ENCODE measurements around the gene NOMO2. TPM values are rescaled to one million over a fixed set of nuclear protein-coding genes. Genes with fewer than 3 reads are reported as not detected.
"Not testable (repeated sequence)": the region's sequence is repeated elsewhere in the genome, so short reads cannot be mapped to it uniquely, and the experiment has no call there.

The NOMO2 gene
- total RNA-seq, 4 donors from 2014 or later, result 51.8 to 140 (median 117) TPM

GRCh38 chr16:18592982-18593381, 31.1 kb upstream of the NOMO2 start:
- not testable (repeated sequence) for ATAC-seq

GRCh38 chr16:18591908-18592307, 30.0 kb upstream of the NOMO2 start:
- H3K9me3 ChIP-seq; H3K4me3 ChIP-seq; in situ Hi-C loops (cut with MboI; ENCODE audit: low sequenced_read_pairs in 4 of 4); intact Hi-C loops (cut with DNase I; ENCODE audit: low total_unique reads); H3K27me3 ChIP-seq; DNase-seq; H3K4me1 ChIP-seq; H3K27ac ChIP-seq; ATAC-seq; H3K36me3 ChIP-seq: not testable (repeated sequence)

More at GRCh38 chr16:18592982-18593381, 31.1 kb upstream of the NOMO2 start:
- H3K36me3 ChIP-seq; in situ Hi-C loops (cut with MboI; ENCODE audit: low sequenced_read_pairs in 4 of 4); H3K9me3 ChIP-seq; H3K4me1 ChIP-seq; DNase-seq; H3K27ac ChIP-seq; H3K27me3 ChIP-seq; intact Hi-C loops (cut with DNase I; ENCODE audit: low total_unique reads); H3K4me3 ChIP-seq: not testable (repeated sequence)

GRCh38 chr16:18591441-18591840, 29.5 kb upstream of the NOMO2 start:
- intact Hi-C loops (cut with DNase I; ENCODE audit: low total_unique reads); H3K4me1 ChIP-seq; ATAC-seq; in situ Hi-C loops (cut with MboI; ENCODE audit: low sequenced_read_pairs in 4 of 4); H3K27ac ChIP-seq; H3K27me3 ChIP-seq; H3K36me3 ChIP-seq; DNase-seq; H3K4me3 ChIP-seq; H3K9me3 ChIP-seq: not testable (repeated sequence)

- H3K4me3 ChIP-seq; H3K27me3 ChIP-seq; H3K36me3 ChIP-seq; DNase-seq; H3K4me1 ChIP-seq; intact Hi-C loops (cut with DNase I; ENCODE audit: low total_unique reads); H3K27ac ChIP-seq; ATAC-seq; H3K9me3 ChIP-seq; in situ Hi-C loops (cut with MboI; ENCODE audit: low sequenced_read_pairs in 4 of 4): not testable (repeated sequence)
Measured at GRCh38 chr16:18589806-18590205, 27.9 kb upstream of the NOMO2 start.

GRCh38 chr16:18586560-18587540, 25.0 kb upstream of the NOMO2 start:
- intact Hi-C loops (cut with DNase I; ENCODE audit: low total_unique reads); in situ Hi-C loops (cut with MboI; ENCODE audit: low sequenced_read_pairs in 4 of 4); H3K4me3 ChIP-seq; H3K36me3 ChIP-seq; DNase-seq; H3K9me3 ChIP-seq; H3K4me1 ChIP-seq; ATAC-seq; H3K27me3 ChIP-seq; H3K27ac ChIP-seq: not testable (repeated sequence)

- intact Hi-C loops (cut with DNase I; ENCODE audit: low total_unique reads); H3K4me3 ChIP-seq; H3K9me3 ChIP-seq; H3K27ac ChIP-seq; ATAC-seq; H3K4me1 ChIP-seq; DNase-seq; in situ Hi-C loops (cut with MboI; ENCODE audit: low sequenced_read_pairs in 4 of 4); H3K36me3 ChIP-seq; H3K27me3 ChIP-seq: not testable (repeated sequence)
Measured at GRCh38 chr16:18585789-18586188, 23.9 kb upstream of the NOMO2 start.

GRCh38 chr16:18582902-18583301, 21.0 kb upstream of the NOMO2 start:
- Histone ChIP-seq H3K4me3 (no peak overlapping the region), H3K36me3 (no peaks in the 10 kb centered on the region), H3K4me1 (no peaks in the 10 kb centered on the region), H3K27me3 (no peaks in the 10 kb centered on the region), H3K9me3 (no peaks in the 10 kb centered on the region), H3K27ac (no peak overlapping the region)
- in situ Hi-C loops (cut with MboI; ENCODE audit: low sequenced_read_pairs in 4 of 4), result no loop called here
- no peak for ATAC-seq
- intact Hi-C loops (cut with DNase I; ENCODE audit: low total_unique reads), result no loop called here
- no peak for DNase-seq
- TF ChIP-seq POLR2A (IDR thresholded peaks at IDR 0.05) (no peak), CTCF (IDR thresholded peaks at IDR 0.05 in 4 of 5, conservative IDR thresholded peaks at IDR 0.05 in 1 of 5) (no peak)

- in situ Hi-C loops (cut with MboI; ENCODE audit: low sequenced_read_pairs in 4 of 4); H3K36me3 ChIP-seq; H3K9me3 ChIP-seq; H3K4me1 ChIP-seq; H3K4me3 ChIP-seq; H3K27me3 ChIP-seq; intact Hi-C loops (cut with DNase I; ENCODE audit: low total_unique reads); DNase-seq; H3K27ac ChIP-seq: not testable (repeated sequence)
- peak in 1 of 2 donors; percentile 64 for ATAC-seq
Measured at GRCh38 chr16:18580396-18580795, 18.5 kb upstream of the NOMO2 start.

GRCh38 chr16:18579261-18579660, 17.4 kb upstream of the NOMO2 start:
- H3K36me3 ChIP-seq; H3K9me3 ChIP-seq; H3K4me1 ChIP-seq; ATAC-seq; intact Hi-C loops (cut with DNase I; ENCODE audit: low total_unique reads); H3K27me3 ChIP-seq; H3K4me3 ChIP-seq; DNase-seq; in situ Hi-C loops (cut with MboI; ENCODE audit: low sequenced_read_pairs in 4 of 4); H3K27ac ChIP-seq: not testable (repeated sequence)

GRCh38 chr16:18577942-18578341, 16.0 kb upstream of the NOMO2 start:
- H3K4me1 ChIP-seq; in situ Hi-C loops (cut with MboI; ENCODE audit: low sequenced_read_pairs in 4 of 4); DNase-seq; H3K27ac ChIP-seq; H3K27me3 ChIP-seq; H3K36me3 ChIP-seq; intact Hi-C loops (cut with DNase I; ENCODE audit: low total_unique reads); H3K4me3 ChIP-seq; ATAC-seq; H3K9me3 ChIP-seq: not testable (repeated sequence)

- in situ Hi-C loops (cut with MboI; ENCODE audit: low sequenced_read_pairs in 4 of 4); H3K27me3 ChIP-seq; H3K4me3 ChIP-seq; H3K9me3 ChIP-seq; ATAC-seq; H3K27ac ChIP-seq; H3K4me1 ChIP-seq; H3K36me3 ChIP-seq; intact Hi-C loops (cut with DNase I; ENCODE audit: low total_unique reads); DNase-seq: not testable (repeated sequence)
Measured at GRCh38 chr16:18575945-18576344, 14.0 kb upstream of the NOMO2 start.
